ENCODE measurements around the gene NHSL2. TPM values are rescaled to one million over a fixed set of nuclear protein-coding genes. Genes with fewer than 3 reads are reported as not detected.
A peak's percentile ranks its signal among the peaks of the same experiment; 100 is the strongest.

NHSL2 gene
- total RNA-seq, 1 experiment from 2014 or later: 0.36 TPM

- DNase-seq (ENCODE audit: low read depth, low spot score): no peak
- Histone ChIP-seq H3K36me3 (ENCODE audit: control insufficient read depth, insufficient read depth, low read length) (no peaks in the 10 kb centered on the region), H3K9me3 (ENCODE audit: control insufficient read depth, insufficient read depth, low read depth, low read length) (no peaks in the 10 kb centered on the region), H3K27me3 (ENCODE audit: control insufficient read depth, insufficient read depth, low read length) (peaks cover 2% of the 10 kb centered on the region; the same call in 1 of the 2 replicates), H3K27ac (ENCODE audit: low read length) (no peak overlapping the region), H3K4me1 (ENCODE audit: control insufficient read depth, insufficient read depth, low read length) (peaks cover 4% of the 10 kb centered on the region), H3K4me3 (ENCODE audit: low read depth in 2 of 2, low read length in 2 of 2) (peak overlapping the region; percentile 48 to 54)
- no TSS peak for BruUV-seq (replicated peaks)
- in situ Hi-C loops (cut with HindIII; ENCODE audit: low pct_unique_long_range_greater_than_20kb, low sequenced_read_pairs): no loop called here
- no peak for ATAC-seq
- ChIA-PET POLR2A (interaction anchor here (0.5 to 0.7 kb wide), 2 partner anchors 52 to 733 kb away, joined by 4 to 14 read pairs; no protein-coding TSS in a partner anchor), CTCF (interaction anchor here (0.8 kb wide), 1 partner anchor 174 kb away, joined by 3 read pairs; no protein-coding TSS in a partner anchor)
- TF ChIP-seq, protein P1, sequence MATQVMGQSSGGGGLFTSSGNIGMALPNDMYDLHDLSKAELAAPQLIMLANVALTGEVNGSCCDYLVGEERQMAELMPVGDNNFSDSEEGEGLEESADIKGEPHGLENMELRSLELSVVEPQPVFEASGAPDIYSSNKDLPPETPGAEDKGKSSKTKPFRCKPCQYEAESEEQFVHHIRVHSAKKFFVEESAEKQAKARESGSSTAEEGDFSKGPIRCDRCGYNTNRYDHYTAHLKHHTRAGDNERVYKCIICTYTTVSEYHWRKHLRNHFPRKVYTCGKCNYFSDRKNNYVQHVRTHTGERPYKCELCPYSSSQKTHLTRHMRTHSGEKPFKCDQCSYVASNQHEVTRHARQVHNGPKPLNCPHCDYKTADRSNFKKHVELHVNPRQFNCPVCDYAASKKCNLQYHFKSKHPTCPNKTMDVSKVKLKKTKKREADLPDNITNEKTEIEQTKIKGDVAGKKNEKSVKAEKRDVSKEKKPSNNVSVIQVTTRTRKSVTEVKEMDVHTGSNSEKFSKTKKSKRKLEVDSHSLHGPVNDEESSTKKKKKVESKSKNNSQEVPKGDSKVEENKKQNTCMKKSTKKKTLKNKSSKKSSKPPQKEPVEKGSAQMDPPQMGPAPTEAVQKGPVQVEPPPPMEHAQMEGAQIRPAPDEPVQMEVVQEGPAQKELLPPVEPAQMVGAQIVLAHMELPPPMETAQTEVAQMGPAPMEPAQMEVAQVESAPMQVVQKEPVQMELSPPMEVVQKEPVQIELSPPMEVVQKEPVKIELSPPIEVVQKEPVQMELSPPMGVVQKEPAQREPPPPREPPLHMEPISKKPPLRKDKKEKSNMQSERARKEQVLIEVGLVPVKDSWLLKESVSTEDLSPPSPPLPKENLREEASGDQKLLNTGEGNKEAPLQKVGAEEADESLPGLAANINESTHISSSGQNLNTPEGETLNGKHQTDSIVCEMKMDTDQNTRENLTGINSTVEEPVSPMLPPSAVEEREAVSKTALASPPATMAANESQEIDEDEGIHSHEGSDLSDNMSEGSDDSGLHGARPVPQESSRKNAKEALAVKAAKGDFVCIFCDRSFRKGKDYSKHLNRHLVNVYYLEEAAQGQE (IDR thresholded peaks at IDR 0.05; ENCODE audit: insufficient read depth in 1 of 2, low read depth in 2 of 2, low read length in 1 of 2): no peak
- TF ChIP-seq POLR2AphosphoS5 (IDR thresholded peaks at IDR 0.05; ENCODE audit: low read depth, low read length) (no peak), TCF7L2 (IDR thresholded peaks at IDR 0.05; ENCODE audit: low read depth, low read length) (no peak), SIN3A (IDR thresholded peaks at IDR 0.05; ENCODE audit: borderline replicate concordance, insufficient read depth, low read depth, low read length) (no peak)
- TF ChIP-seq, protein P2, sequence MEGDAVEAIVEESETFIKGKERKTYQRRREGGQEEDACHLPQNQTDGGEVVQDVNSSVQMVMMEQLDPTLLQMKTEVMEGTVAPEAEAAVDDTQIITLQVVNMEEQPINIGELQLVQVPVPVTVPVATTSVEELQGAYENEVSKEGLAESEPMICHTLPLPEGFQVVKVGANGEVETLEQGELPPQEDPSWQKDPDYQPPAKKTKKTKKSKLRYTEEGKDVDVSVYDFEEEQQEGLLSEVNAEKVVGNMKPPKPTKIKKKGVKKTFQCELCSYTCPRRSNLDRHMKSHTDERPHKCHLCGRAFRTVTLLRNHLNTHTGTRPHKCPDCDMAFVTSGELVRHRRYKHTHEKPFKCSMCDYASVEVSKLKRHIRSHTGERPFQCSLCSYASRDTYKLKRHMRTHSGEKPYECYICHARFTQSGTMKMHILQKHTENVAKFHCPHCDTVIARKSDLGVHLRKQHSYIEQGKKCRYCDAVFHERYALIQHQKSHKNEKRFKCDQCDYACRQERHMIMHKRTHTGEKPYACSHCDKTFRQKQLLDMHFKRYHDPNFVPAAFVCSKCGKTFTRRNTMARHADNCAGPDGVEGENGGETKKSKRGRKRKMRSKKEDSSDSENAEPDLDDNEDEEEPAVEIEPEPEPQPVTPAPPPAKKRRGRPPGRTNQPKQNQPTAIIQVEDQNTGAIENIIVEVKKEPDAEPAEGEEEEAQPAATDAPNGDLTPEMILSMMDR (IDR thresholded peaks at IDR 0.05): no peak
- intact Hi-C loops (cut with micrococcal nuclease; ENCODE audit: unreplicated experiment): no loop called here
These were observed 221.8 kb downstream of the NHSL2 start for GRCh38 chrX:72132456-72132855.

GRCh38 chrX:72133851-72134546, 223.4 kb downstream of the NHSL2 start:
- H3K9me3 ChIP-seq (ENCODE audit: control insufficient read depth, insufficient read depth, low read depth, low read length): no peaks in the 10 kb centered on the region
- ATAC-seq (no peak), DNase-seq (ENCODE audit: low read depth, low spot score) (no peak)
- peaks cover 4% of the 10 kb centered on the region for H3K4me1 ChIP-seq (ENCODE audit: control insufficient read depth, insufficient read depth, low read length)
- H3K4me3 ChIP-seq (ENCODE audit: low read depth in 2 of 2, low read length in 2 of 2): no peak overlapping the region
- H3K36me3 ChIP-seq (ENCODE audit: control insufficient read depth, insufficient read depth, low read length): no peaks in the 10 kb centered on the region
- CTCF ChIA-PET: no interaction called here
- intact Hi-C loops (cut with micrococcal nuclease; ENCODE audit: unreplicated experiment): no loop called here
- H3K27me3 ChIP-seq (ENCODE audit: control insufficient read depth, insufficient read depth, low read length): peaks cover 2% of the 10 kb centered on the region; the same call in 1 of the 2 replicates
- BruUV-seq (replicated peaks): no TSS peak
- TF ChIP-seq, protein P1 (IDR thresholded peaks at IDR 0.05; ENCODE audit: insufficient read depth in 1 of 2, low read depth in 2 of 2, low read length in 1 of 2): no peak
- TF ChIP-seq TCF7L2 (IDR thresholded peaks at IDR 0.05; ENCODE audit: low read depth, low read length) (no peak), SIN3A (IDR thresholded peaks at IDR 0.05; ENCODE audit: borderline replicate concordance, insufficient read depth, low read depth, low read length) (no peak), POLR2AphosphoS5 (IDR thresholded peaks at IDR 0.05; ENCODE audit: low read depth, low read length) (no peak)
- TF ChIP-seq, protein P2 (IDR thresholded peaks at IDR 0.05): no peak
- POLR2A ChIA-PET: no interaction called here
- in situ Hi-C loops (cut with HindIII; ENCODE audit: low pct_unique_long_range_greater_than_20kb, low sequenced_read_pairs): no loop called here
- H3K27ac ChIP-seq (ENCODE audit: low read length): no peak overlapping the region

Measured in Panc1 (cell line).